GM12891 (cell line): Measurements from ENCODE around the gene RBSN.

Experiments
- POLR2A ChIP-seq: IDR thresholded peaks from 2 replicates; pipeline ENCODE4 v1.6.1; 2011; ENCODE audit warnings: low read depth, low read length, control low read depth
- POLR2AphosphoS5 ChIP-seq: IDR thresholded peaks from 2 replicates; pipeline ENCODE4 v1.6.1; 2011; ENCODE audit warnings: low read depth, low read length, control low read depth

GRCh38 chr3:15044326-15044725, 54.6 kb downstream of the RBSN start:
- TF ChIP-seq POLR2AphosphoS5 (no peak), POLR2A (no peak)
